ENCODE measurements around the gene SMAD2.

- TF ChIP-seq CTCF (IDR thresholded peaks at IDR 0.05), result no peak
- TF ChIP-seq POLR2A (IDR thresholded peaks at IDR 0.05), result no peak
Measured at GRCh38 chr18:47780011-47780725, 150.3 kb downstream of the SMAD2 start.

Data from adrenal gland (tissue), 5 donors.